Urinary bladder (tissue), 4 donors: Measurements from ENCODE around the gene ARHGAP32. TPM values are rescaled to one million over a fixed set of nuclear protein-coding genes. Genes with fewer than 3 reads are reported as not detected.
A peak's percentile ranks its signal among the peaks of the same experiment; 100 is the strongest.
"Not testable (repeated sequence)": the region's sequence is repeated elsewhere in the genome, so short reads cannot be mapped to it uniquely, and the experiment has no call there.

ENCODE experiments used
- DNase-seq: peaks from one replicate; pipeline ENCODE4 v3.0.0-alpha.2; 2015; ENCODE audit errors: extremely low spot score
- H3K27ac ChIP-seq: one replicate; pipeline ENCODE4 v1.5.1; 2013; ENCODE audit warnings: low read depth, mild to moderate bottlenecking, moderate library complexity
- H3K36me3 ChIP-seq: one replicate; pipeline ENCODE4 v1.6.1; 2013; ENCODE audit warnings: mild to moderate bottlenecking, moderate library complexity; ENCODE audit not compliant: insufficient read depth
- H3K4me1 ChIP-seq: one replicate; pipeline ENCODE4 v1.6.1; 2013; ENCODE audit warnings: mild to moderate bottlenecking, moderate library complexity; ENCODE audit not compliant: insufficient read depth
- H3K4me3 ChIP-seq: one replicate; pipeline ENCODE4 v1.5.1; 2013; ENCODE audit warnings: low read depth, low read length
- WGBS: extraction: QIAGEN DNeasy Blood & Tissue Kit; methylation state at CpG from one replicate; pipeline ENCODE4 v1.1.7; 2013; 5-methylcytosine and 5-hydroxymethylcytosine counted together
- polyA plus RNA-seq: library from polyadenylated mRNA; stranded (reverse); fragments of 200-250 nt; gene quantifications from one replicate; pipeline ENCODE4 v1.2.3, GENCODE V29; 2013
- total RNA-seq: library from RNA; depleted of rRNA; stranded (reverse); fragments of >200 nt; gene quantifications from one replicate; pipeline ENCODE4 v1.2.3, GENCODE V29; 2014
- donor health status: healthy with polysubstance abuse.
- donor health status: healthy.

The ARHGAP32 gene
- total and polyA plus RNA-seq, 2 donors, result 5.1 to 40.0 TPM

DNA sequence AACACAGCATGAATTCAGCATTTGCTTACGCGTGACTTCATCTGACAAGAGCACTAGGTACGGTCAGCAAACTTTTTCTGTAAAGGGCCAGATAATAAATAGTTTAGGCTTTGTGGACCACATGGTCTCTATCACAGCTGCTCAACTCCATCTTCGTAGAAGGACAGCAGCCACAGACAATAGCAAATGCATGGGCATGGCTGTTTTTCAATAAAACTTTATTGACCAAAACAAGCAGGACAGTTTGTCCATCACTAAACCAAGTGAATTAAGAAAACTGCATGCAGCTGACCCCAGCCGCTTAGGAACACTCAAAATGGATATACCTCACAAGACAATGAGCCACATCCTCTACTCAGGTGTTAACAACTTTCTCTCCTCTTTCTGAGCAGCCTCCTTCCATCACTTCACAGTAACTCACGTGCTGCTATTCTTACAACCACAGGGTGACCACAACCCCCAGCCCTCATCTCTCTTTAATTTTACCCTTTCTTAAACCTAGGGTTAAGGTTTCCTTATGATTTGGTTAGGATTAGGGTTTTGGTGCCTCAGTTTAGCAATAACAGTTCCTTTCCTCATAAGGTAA, 22.7 kb upstream of the ARHGAP32 start:
- Histone ChIP-seq H3K27ac (no peak overlapping the region), H3K4me1 (no peaks in the 10 kb centered on the region), H3K36me3 (no peaks in the 10 kb centered on the region), H3K4me3 (no peak overlapping the region)
- WGBS, result 96% methylated on average over 6 of the region's 6 CpGs
- DNase-seq, result no peak

DNA sequence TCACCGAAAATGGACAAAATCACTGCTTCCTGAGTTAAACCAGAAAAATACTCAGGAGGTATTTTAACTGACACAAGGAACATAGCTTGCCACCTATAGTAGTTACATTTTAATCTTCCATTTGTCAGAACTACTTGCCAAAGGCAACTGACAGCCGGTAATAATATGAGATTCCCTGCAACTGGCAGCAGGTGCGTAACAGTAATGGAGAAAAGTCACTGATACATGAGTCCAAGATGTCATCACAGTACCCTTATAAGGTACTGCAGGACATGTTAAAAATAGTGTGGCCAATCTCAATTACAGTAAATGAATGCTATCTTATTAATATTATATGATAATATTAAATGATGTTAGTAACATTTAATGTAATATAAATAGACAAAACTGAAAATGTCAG, 21.1 kb upstream of the ARHGAP32 start:
- no peak overlapping the region for H3K4me3 ChIP-seq
- H3K27ac ChIP-seq, result no peak overlapping the region
- no peaks in the 10 kb centered on the region for H3K36me3 ChIP-seq
- WGBS, result 96% methylated on average over 3 of the region's 3 CpGs
- no peak for DNase-seq
- no peaks in the 10 kb centered on the region for H3K4me1 ChIP-seq

- no peak for DNase-seq
- no peaks in the 10 kb centered on the region for H3K36me3 ChIP-seq
- WGBS, result 83% methylated on average over 2 of the region's 2 CpGs
- no peak overlapping the region for H3K27ac ChIP-seq
- H3K4me1 ChIP-seq, result no peaks in the 10 kb centered on the region
- no peak overlapping the region for H3K4me3 ChIP-seq
These were observed 19.3 kb upstream of the ARHGAP32 start for GRCh38 chr11:129211397-129211796.

GRCh38 chr11:129210831-129211181, 18.7 kb upstream of the ARHGAP32 start:
- Histone ChIP-seq H3K36me3 (no peaks in the 10 kb centered on the region), H3K4me3 (no peak overlapping the region), H3K4me1 (no peaks in the 10 kb centered on the region), H3K27ac (no peak overlapping the region)
- no peak for DNase-seq
- 86% methylated on average over 5 of the region's 5 CpGs for WGBS

GRCh38 chr11:129209891-129210830, 18.0 kb upstream of the ARHGAP32 start:
- Histone ChIP-seq H3K4me1 (no peaks in the 10 kb centered on the region), H3K4me3 (no peak overlapping the region), H3K27ac (no peak overlapping the region), H3K36me3 (no peaks in the 10 kb centered on the region)
- DNase-seq, result no peak
- 72% methylated on average over 7 of the region's 7 CpGs for WGBS

DNA sequence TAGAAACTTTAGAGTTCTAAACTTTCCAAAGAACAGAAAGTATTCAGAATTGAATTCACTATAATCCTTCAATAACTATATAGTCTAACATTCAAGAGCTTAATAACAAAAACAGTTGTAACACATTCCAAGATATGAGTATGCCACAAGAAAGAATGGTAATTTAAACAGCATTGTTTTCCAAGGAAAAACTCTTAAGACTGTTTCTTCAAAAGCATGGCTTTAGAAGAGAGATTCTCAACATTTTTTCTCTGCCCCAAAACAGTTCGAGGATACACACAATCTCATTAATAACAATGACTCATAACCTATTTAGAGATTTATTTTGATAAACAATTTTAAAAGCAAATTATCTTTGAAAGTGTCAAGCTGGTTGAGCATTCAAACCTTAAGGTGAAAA, 16.7 kb upstream of the ARHGAP32 start:
- WGBS, result 52% methylated on average over 1 of the region's 1 CpG
- no peaks in the 10 kb centered on the region for H3K4me1 ChIP-seq

GRCh38 chr11:129204150-129204838, 12.2 kb upstream of the ARHGAP32 start:
- Histone ChIP-seq H3K36me3 (no peaks in the 10 kb centered on the region), H3K27ac (no peak overlapping the region), H3K4me1 (no peaks in the 10 kb centered on the region), H3K4me3 (no peak overlapping the region)
- DNase-seq, result no peak
- WGBS, result 90% methylated on average over 4 of the region's 4 CpGs

More for the DNA sequence above, 16.7 kb upstream of the ARHGAP32 start:
- no peak for DNase-seq
- H3K36me3 ChIP-seq, result no peaks in the 10 kb centered on the region
- no peak overlapping the region for H3K4me3 ChIP-seq
- H3K27ac ChIP-seq, result no peak overlapping the region

DNA sequence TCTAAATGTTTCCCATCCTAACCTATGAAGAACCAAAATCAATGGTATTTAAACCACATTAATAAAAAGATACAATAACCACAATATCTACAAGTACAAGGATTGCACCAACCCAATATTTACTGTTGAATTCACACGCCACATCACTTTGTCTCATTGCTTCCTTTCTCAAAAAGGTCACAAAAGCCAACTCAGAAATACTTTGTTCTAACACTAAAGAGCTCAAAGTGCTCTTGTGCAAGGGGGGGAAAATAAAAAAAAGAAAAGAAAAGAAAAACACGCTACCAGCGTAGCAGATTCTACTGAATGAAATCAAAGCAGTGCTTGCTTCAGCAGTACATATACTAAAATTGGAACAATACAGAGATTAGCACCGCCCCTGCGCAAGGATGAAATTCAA, 10.5 kb upstream of the ARHGAP32 start:
- 75% methylated on average over 5 of the region's 5 CpGs for WGBS
- no peak for DNase-seq
- Histone ChIP-seq H3K27ac (no peak overlapping the region), H3K36me3 (no peaks in the 10 kb centered on the region), H3K4me1 (no peaks in the 10 kb centered on the region), H3K4me3 (no peak overlapping the region)

GRCh38 chr11:129195682-129196081, 3.6 kb upstream of the ARHGAP32 start:
- 92% methylated on average over 6 of the region's 6 CpGs for WGBS
- Histone ChIP-seq H3K4me3 (no peak overlapping the region), H3K4me1 (no peaks in the 10 kb centered on the region), H3K36me3 (no peaks in the 10 kb centered on the region), H3K27ac (no peak overlapping the region)
- no peak for DNase-seq

DNA sequence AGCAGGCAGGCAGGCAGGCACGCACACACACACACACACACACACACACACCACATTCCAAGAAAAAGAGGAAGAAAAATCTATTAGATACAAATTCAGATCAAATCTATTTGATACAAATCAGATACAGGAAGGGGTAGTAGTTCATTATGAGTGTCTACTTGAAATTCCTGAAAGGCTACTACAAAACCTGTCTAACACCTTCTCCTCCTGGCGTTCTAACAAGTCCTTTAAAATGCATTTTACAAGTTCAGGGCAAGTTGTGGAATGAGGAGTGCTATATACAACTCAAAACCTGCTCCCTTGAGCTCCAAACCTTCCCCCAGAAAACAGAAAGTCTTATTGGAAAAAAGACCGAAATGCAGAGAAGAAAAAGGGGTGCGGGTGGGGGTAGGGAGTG, 476 bp downstream of the ARHGAP32 start:
- DNase-seq, result peak; percentile 66
- WGBS, result 65% methylated on average over 4 of the region's 4 CpGs
- Histone ChIP-seq H3K36me3 (no peaks in the 10 kb centered on the region), H3K4me1 (no peaks in the 10 kb centered on the region), H3K27ac (peak overlapping the region; percentile 44), H3K4me3 (no peak overlapping the region)

DNA sequence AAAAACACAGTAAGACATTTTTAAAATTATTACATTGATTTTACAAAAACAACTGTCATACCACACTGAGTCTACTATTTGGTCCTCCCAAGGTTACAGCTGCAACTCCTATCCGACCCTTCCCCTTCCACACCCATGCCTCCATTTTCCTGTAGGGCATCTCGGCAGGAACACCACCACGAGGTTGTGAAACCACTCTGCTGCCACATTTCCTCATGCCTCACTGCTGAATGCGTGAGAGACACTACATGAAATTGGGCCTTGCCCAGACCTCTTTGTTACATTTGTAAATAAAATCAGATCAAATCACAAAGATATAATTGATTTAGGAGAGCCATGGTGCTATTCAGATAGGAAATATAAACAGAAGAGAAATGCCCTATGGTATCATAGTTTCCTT, 2.0 kb downstream of the ARHGAP32 start:
- peak; percentile 17 for DNase-seq
- Histone ChIP-seq H3K4me1 (no peaks in the 10 kb centered on the region), H3K36me3 (no peaks in the 10 kb centered on the region), H3K4me3 (no peak overlapping the region), H3K27ac (no peak overlapping the region)
- 62% methylated on average over 4 of the region's 4 CpGs for WGBS

- H3K4me3 ChIP-seq, result no peak overlapping the region
- H3K27ac ChIP-seq, result peak overlapping the region; percentile 18
- peak; percentile 6 for DNase-seq
- no peaks in the 10 kb centered on the region for H3K36me3 ChIP-seq
- H3K4me1 ChIP-seq, result no peaks in the 10 kb centered on the region
- 90% methylated on average over 1 of the region's 1 CpG for WGBS
These were observed 2.5 kb downstream of the ARHGAP32 start for GRCh38 chr11:129189646-129190045.

DNA sequence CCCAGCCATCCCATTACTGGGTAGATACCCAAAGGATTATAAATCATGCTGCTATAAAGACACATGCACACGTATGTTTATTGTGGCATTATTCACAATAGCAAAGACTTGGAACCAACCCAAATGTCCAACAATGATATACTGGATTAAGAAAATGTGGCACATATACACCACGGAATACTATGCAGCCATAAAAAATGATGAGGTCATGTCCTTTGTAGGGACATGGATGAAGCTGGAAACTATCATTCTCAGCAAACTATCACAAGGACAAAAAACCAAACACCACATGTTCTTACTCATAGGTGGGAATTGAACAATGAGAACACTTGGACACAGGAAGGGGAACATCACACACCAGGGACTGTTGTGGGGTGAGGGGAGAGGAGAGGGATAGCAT, 7.0 kb downstream of the ARHGAP32 start:
- WGBS, result 92% methylated on average over 2 of the region's 2 CpGs
- not testable (repeated sequence) for H3K27ac ChIP-seq, DNase-seq, H3K36me3 ChIP-seq, H3K4me1 ChIP-seq, H3K4me3 ChIP-seq

DNA sequence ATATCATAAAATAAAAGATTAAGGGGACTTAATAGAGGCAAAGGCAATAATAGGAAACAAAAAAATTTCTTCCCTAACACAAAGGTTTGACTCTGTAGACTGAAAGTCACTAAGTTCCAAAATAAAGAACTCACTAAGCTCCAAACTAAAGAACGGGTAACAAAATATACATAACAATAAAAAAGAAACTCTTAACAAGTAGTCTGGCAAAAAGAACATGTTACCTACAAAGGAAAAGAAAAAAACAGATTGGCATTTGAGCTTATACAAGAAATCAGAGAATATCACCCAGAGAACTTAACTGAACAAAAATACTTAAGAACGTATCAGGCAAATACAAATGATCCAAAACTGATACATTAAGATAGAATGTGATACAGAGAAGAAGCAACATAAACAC, 7.5 kb downstream of the ARHGAP32 start:
- Histone ChIP-seq H3K4me3 (no peak overlapping the region), H3K36me3 (no peaks in the 10 kb centered on the region), H3K4me1 (no peaks in the 10 kb centered on the region), H3K27ac (no peak overlapping the region)
- DNase-seq, result no peak
- WGBS, result 92% methylated on average over 2 of the region's 2 CpGs
